Lower lobe of right lung (tissue), 2 donors: ENCODE results near the gene COLQ. TPM values are rescaled to one million over a fixed set of nuclear protein-coding genes. Genes with fewer than 3 reads are reported as not detected.

Source experiments
- ATAC-seq, 2 donors: fragments of 200-7000 bp; cut with Tn5 transposase; one replicate each; pipeline ENCODE4 v1.9.1; 2020 to 2022; ENCODE audit warnings: mild to moderate bottlenecking in 2 of 2, moderate library complexity in 2 of 2
- DNase-seq: peaks from one replicate; pipeline ENCODE4 v3.0.0-alpha.2; 2020
- H3K27ac ChIP-seq: fragments of 200-600 bp; one replicate; pipeline ENCODE4 v1.8.0; 2022
- H3K27me3 ChIP-seq: fragments of 200-600 bp; one replicate; pipeline ENCODE4 v1.8.0; 2022; ENCODE audit warnings: low read depth
- H3K36me3 ChIP-seq: fragments of 200-600 bp; one replicate; pipeline ENCODE4 v1.8.0; 2022; ENCODE audit warnings: mild to moderate bottlenecking
- H3K4me1 ChIP-seq: fragments of 200-600 bp; one replicate; pipeline ENCODE4 v1.8.0; 2022
- H3K4me3 ChIP-seq: fragments of 200-600 bp; one replicate; pipeline ENCODE4 v1.8.0; 2022; ENCODE audit warnings: mild to moderate bottlenecking
- H3K9me3 ChIP-seq: fragments of 200-600 bp; one replicate; pipeline ENCODE4 v1.8.0; 2022
- intact Hi-C: fragments of 100-400 bp; cut with DNase I; formaldehyde crosslinking; loops from one replicate; pipeline ENCODE4 v1.11.0; 2022
- total RNA-seq: library from RNA; stranded (reverse); fragmentation: NEBNext Ultra II Directional; extraction: Animal tissue kit (Norgen Biotek cat#: 25700); gene quantifications from one replicate; pipeline ENCODE4 v1.2.1, GENCODE V29; 2021
- TF ChIP-seq, protein P1 (sequence below): fragments of 200-600 bp; IDR thresholded peaks from one replicate; pipeline ENCODE4 v1.8.0; 2022; ENCODE audit warnings: antibody characterized with exemption, mild to moderate bottlenecking
- donor health status: DM: no; HTN: yes; CAD: no; lungs with severe emphysema.

Gene COLQ
- total RNA-seq, 1 donor from 2014 or later, result 2.0 TPM

DNA sequence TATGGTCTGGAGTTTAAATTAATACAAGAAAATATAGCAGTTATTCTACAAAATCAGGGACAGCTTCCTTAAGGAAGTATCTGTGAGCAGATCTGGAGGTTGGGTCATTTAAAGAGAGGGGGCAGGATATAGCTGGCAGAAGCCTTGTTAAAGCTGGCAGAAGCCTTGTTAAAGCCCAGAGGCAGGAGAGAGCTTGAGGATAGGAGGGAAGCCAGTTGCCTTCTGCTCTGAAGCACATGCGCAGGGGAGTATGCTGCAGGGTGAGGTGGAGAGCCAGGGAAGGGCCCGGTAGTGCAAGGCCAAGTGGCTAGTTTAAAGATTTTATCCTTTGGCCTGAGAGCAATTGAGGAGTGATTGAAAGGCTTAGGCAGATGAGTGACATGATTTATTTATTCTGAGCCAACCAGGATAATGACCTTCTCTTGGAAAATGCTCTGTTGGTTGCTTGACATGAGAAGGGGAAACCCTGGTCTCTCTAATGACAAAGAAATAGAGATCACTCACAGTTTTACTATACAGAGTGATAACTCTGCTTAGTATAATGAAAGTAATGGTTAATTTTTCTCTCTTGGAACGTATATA, 90.2 kb downstream of the COLQ start:
- intact Hi-C loops, result no loop called here
- ATAC-seq, result no peak
- no peak overlapping the region for H3K4me3 ChIP-seq
- no peaks in the 10 kb centered on the region for H3K9me3 ChIP-seq
- H3K4me1 ChIP-seq, result peaks cover 26% of the 10 kb centered on the region
- no peak overlapping the region for H3K27ac ChIP-seq
- no peak for DNase-seq
- peaks cover 61% of the 10 kb centered on the region for H3K36me3 ChIP-seq
- TF ChIP-seq, protein P1, sequence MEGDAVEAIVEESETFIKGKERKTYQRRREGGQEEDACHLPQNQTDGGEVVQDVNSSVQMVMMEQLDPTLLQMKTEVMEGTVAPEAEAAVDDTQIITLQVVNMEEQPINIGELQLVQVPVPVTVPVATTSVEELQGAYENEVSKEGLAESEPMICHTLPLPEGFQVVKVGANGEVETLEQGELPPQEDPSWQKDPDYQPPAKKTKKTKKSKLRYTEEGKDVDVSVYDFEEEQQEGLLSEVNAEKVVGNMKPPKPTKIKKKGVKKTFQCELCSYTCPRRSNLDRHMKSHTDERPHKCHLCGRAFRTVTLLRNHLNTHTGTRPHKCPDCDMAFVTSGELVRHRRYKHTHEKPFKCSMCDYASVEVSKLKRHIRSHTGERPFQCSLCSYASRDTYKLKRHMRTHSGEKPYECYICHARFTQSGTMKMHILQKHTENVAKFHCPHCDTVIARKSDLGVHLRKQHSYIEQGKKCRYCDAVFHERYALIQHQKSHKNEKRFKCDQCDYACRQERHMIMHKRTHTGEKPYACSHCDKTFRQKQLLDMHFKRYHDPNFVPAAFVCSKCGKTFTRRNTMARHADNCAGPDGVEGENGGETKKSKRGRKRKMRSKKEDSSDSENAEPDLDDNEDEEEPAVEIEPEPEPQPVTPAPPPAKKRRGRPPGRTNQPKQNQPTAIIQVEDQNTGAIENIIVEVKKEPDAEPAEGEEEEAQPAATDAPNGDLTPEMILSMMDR, result no peak
- no peaks in the 10 kb centered on the region for H3K27me3 ChIP-seq

DNA sequence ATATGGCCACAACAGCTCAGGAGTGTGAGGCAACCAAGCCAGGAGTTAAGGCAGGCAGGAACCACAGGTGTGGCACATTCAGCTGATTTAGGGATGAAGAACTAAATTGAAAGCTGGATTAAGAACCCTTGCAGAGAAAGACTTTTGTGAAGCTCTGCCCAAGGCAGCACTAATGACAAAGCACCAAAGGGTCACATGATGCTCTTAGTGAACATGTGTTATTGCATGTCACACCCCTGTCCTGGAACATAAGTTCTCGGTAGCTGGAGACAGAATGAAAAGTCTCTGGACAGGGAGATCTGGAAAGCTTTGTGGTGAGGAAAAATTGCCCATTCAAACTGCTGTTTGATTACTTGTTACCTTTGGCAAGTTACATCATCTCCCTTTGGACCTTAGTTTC, 90.9 kb downstream of the COLQ start:
- Histone ChIP-seq H3K4me3 (no peak overlapping the region), H3K27ac (no peak overlapping the region), H3K9me3 (no peaks in the 10 kb centered on the region), H3K4me1 (peaks cover 33% of the 10 kb centered on the region), H3K27me3 (no peaks in the 10 kb centered on the region), H3K36me3 (peaks cover 53% of the 10 kb centered on the region)
- DNase-seq (no peak), ATAC-seq (no peak)
- TF ChIP-seq, protein P1, result no peak
- intact Hi-C loops, result no loop called here

DNA sequence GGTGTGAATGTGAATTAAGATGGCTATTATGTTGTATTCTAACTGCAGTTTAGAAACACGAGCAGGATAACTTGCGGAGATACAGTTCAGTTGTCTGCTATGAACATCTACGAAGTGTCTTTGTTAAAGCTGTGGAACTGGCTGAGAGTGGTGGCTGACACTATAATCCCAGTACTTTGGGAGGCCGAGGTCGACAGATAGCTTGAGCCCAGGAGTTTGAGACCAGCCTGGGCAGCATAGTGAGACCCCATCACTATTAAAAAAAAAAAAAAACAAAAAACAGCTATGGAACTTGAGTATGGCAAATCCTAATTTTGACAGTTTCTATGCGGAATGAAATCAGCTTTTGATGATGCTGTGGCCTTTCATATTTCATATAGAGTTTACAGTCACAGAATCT, 92.4 kb downstream of the COLQ start:
- H3K4me1 ChIP-seq, result peaks cover 36% of the 10 kb centered on the region
- no peak overlapping the region for H3K27ac ChIP-seq
- H3K4me3 ChIP-seq, result peak overlapping the region; percentile 84
- DNase-seq (no peak), ATAC-seq (no peak)
- intact Hi-C loops, result no loop called here
- H3K9me3 ChIP-seq, result no peaks in the 10 kb centered on the region
- H3K36me3 ChIP-seq, result peaks cover 50% of the 10 kb centered on the region
- no peaks in the 10 kb centered on the region for H3K27me3 ChIP-seq
- TF ChIP-seq, protein P1, result no peak

DNA sequence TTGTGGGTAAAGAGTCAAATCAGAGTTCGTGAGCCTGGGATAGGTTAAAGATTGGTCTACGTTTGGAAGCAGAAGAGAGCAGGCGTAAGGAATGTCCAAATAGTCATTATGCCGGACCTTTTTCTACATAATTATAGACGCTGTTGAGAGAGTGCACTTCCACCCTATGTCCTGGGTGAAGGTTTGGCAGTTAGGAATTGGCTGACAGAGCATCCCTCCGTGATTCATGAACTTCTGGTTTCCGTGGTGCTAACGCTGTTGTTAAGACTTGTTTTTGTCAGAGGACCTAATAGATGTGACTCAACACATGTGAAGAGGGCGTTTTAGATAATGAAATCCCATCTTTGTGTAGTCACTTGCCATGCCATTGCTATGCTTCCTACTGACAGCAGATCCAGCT, 93.0 kb downstream of the COLQ start:
- H3K27ac ChIP-seq, result no peak overlapping the region
- ATAC-seq (peak; percentile 41 to 57), DNase-seq (no peak)
- intact Hi-C loops, result no loop called here
- peaks cover 49% of the 10 kb centered on the region for H3K36me3 ChIP-seq
- H3K27me3 ChIP-seq, result no peaks in the 10 kb centered on the region
- peak overlapping the region; percentile 84 for H3K4me3 ChIP-seq
- H3K9me3 ChIP-seq, result no peaks in the 10 kb centered on the region
- TF ChIP-seq, protein P1, result no peak
- peaks cover 36% of the 10 kb centered on the region for H3K4me1 ChIP-seq

DNA sequence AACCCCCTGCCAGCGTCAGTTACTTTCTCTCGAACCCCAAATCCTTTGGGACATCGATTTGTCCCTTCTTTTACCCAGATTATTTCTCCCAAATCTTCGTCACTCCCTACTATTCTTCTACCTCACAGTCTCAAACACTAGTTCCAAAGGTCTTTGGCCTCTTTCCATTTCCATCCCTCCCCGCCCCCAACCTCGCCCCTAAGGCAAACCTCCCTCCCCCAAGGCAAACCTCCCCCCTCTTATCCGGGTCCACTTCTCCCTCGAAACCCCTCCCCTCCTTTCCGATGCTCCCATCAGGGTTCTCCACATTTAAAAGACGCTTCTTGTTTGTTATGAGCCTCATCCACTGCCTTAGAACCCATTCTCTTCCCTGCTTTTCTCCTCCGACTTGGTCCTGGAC, 93.5 kb downstream of the COLQ start:
- H3K36me3 ChIP-seq, result peaks cover 49% of the 10 kb centered on the region
- ATAC-seq (peak; percentile 35 to 37), DNase-seq (no peak)
- peak overlapping the region; percentile 87 for H3K27ac ChIP-seq
- H3K9me3 ChIP-seq, result no peaks in the 10 kb centered on the region
- intact Hi-C loops, result no loop called here
- TF ChIP-seq, protein P1, result no peak
- H3K27me3 ChIP-seq, result no peaks in the 10 kb centered on the region
- H3K4me3 ChIP-seq, result peak overlapping the region; percentile 84
- H3K4me1 ChIP-seq, result peaks cover 36% of the 10 kb centered on the region
